NCI-H1694 treated with DMSO at 0.1 percent for 48 hours (cell line): Measurements from ENCODE around the gene SCAP.
A peak's percentile ranks its signal among the peaks of the same experiment; 100 is the strongest.
"Not testable (repeated sequence)": the region's sequence is repeated elsewhere in the genome, so short reads cannot be mapped to it uniquely, and the experiment has no call there.

Experiments used
- DNase-seq: peaks from one replicate; lab custom pipeline; 2025; lab: John Stamatoyannopoulos, UW

Gene SCAP

DNA sequence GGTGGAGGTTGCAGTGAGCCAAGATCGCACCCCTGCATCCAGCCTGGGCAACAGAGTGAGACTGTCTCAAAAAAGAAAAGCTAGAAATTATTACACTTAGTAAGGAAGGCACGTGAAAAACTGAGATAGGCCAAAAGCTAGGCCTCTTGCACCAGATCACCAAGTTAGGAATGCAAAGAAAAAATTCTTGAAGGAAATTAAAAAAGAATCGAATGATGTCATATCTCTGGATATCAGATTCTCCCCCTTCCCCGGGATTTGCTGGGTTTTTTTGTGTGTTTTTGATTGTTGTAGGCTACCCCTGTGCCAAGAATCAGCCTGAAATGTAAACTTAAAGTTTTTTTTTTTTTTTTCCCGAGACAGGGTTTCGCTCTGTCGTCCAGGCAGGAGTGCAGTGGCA lies 77.5 kb downstream of the SCAP start:
- no peak for DNase-seq

DNA sequence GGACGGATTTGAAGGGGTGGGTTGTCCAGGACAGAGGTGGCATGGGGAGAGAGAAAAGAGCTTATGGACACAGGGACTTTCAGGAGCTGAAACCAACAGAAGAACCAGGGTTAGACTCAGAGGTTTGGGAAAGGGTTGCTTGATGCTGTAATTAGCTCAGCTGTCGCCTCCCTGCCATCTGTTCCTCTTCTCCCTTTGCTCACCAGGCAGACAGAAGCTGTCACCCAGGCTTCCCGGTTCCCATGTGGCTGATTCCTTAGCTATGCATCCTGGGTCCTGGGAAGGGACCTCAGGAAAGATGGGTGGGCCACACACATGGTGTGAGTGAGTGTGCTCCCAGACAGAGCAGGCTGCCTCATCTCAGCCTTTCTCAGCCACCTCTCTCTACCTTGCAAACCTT lies 80.9 kb downstream of the SCAP start:
- peak; percentile 41 for DNase-seq

DNA sequence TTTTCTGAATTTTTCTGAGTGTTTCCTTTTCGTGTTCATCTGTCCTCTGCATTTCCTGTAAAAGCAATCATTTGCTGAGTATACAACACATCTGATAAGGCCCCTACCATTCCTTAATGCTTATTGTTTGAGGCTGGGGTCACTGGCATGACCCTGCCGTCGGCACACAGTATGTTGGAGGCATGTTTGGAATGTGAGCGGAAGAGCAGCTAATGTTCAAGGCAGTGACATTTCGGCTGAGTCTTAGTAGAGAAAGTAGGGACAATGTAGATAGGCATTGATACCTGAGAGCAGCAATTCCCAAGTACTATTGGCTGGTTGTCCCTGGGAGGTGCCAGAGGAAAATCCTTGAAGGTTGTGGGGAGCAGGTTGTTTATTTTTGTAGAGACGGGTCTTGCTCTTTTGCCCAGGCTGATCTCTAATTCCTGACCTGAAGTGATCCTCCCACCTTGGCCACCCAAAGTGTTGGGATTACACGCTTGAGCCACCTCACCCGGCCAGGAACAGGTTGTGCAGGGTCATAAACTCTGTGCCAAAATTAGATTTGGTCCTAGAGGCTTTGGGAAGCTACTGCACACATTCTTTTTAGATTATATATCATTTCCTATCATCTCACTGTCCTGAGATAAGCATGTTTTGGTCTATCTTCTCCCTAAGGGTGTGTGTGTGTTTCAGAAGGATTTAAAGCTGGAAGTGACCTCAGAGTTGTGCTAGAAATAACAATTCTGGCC lies 81.4 kb downstream of the SCAP start:
- no peak for DNase-seq

DNA sequence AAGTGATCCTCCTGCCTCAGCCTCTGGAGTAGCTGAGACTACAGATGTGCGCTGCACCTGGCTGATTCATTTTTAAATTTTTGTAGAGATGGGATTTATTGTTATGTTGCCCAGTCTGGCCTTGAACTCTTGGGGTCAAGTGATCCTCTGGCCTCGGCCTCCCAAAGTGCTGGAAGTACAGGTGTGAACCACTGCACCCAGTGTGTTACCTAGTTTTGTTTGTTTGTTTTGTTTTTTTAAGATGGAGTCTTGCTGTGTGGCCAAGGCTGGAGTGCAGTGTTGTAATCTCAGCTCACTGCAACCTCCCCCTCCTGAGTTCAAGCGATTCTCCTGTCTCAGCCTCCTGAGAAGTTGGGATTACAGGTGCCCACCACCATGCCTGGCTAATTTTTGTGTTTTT lies 82.8 kb downstream of the SCAP start:
- DNase-seq = no peak

- DNase-seq = no peak
Measured at GRCh38 chr3:47385796-47386195, 89.9 kb downstream of the SCAP start.

DNA sequence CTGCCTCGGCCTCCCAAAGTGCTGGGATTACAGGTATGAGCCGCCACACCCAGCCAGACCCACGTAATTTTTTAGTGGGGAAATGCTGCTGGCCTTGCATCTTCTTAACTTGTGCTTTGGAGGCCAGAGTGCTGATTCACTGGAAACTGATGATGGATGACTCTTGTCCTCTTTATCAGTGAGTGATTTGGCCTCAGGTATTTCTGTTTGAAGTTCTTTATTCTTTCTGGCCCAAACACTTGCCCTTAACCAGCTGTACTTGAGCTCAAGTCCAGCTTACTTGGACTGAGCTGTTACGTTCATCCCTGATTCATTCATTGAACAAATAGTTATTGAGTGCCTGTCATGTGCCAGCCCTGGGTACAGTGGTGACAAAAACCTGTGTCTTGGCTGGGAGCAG lies 90.7 kb downstream of the SCAP start:
- DNase-seq = no peak

GRCh38 chr3:47384425-47384824 lies 91.3 kb downstream of the SCAP start:
- no peak for DNase-seq

GRCh38 chr3:47381317-47382157 lies 94.2 kb downstream of the SCAP start:
- peak; percentile 32 for DNase-seq

DNA sequence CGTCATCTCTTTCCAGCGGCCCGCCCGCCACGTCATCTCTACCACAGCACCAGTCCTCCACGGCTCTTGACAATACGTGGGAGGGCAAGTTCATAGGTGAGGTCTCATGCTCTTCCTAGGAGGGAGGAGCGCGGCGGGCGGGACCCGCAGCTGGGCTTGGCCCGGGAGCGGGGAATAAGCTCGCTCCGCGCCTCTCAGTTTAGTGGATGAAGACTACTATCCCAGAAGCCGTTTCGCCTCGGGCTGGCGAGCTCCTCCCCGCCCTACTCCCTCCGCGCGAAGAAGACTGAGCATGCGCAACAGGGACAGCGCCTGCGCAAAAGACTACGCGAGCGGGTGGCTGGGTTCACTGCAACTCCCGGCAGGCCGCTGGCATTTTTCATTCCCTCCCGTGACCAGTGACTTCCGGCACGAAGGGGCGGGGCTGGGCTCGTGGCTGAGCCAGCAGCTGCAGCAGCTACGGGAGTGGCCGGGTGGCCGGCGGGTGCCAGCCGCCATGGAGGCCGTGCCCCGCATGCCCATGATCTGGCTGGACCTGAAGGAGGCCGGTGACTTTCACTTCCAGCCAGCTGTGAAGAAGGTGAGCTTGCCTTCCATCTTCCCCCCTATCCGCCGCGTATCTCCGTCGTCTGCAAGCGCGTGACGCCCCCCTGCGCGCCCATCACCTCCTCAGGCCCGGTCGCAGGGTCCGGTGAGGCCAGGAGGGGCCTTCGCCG lies 95.0 kb downstream of the SCAP start, which contains the start of gene PTPN23:
PTPN23 (plus strand) TSS at position 421 of the 716 bp plus-strand sequence; CDS start at position 497, 76 bp downstream.
- peak; percentile 85 for DNase-seq

- no peak for DNase-seq
Measured at GRCh38 chr3:47380026-47380600, 95.6 kb downstream of the SCAP start.

- DNase-seq = no peak
Measured at GRCh38 chr3:47379411-47379899, 96.3 kb downstream of the SCAP start.

DNA sequence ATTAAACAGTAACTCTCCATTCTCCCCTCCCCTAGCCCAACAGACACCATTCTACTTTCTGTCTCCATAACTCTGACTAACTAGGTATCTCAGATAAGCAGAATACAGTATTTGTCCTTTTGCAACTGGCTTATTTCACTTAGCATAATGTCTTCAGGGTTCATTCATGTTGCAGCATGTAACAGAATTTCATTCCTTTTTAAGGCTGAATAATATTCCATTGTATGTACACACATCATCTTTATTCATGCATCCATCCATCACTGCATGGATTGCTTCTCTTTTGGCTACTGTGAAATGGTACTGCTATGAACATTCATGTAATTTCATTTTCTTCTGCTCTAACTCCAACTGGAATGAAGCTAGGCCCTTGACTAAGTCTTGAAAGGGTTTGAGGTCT lies 96.9 kb downstream of the SCAP start:
- no peak for DNase-seq

GRCh38 chr3:47377186-47377585 lies 98.6 kb downstream of the SCAP start:
- no peak for DNase-seq

- no peak for DNase-seq
Measured at GRCh38 chr3:47376393-47376792, 99.3 kb downstream of the SCAP start.

DNA sequence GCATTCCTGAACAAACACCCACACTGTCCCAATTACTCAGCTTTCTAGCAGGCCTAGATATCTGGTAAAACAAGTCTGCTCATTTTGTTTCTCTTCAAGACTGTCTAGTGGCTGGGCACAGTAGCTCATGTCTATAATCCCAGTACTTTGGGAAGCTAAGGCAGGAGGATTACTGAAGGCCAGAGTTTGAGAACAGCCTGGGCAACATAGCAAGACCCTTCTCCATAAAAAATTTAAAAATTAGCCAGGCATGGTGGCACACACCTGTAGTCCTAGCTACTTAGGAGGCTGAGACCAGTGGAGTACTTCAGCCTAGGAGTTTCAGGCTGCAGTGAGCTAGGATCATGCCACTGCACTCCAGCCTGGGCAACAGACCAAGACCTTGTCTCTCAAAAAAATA lies 101.2 kb downstream of the SCAP start:
- no peak for DNase-seq

DNA sequence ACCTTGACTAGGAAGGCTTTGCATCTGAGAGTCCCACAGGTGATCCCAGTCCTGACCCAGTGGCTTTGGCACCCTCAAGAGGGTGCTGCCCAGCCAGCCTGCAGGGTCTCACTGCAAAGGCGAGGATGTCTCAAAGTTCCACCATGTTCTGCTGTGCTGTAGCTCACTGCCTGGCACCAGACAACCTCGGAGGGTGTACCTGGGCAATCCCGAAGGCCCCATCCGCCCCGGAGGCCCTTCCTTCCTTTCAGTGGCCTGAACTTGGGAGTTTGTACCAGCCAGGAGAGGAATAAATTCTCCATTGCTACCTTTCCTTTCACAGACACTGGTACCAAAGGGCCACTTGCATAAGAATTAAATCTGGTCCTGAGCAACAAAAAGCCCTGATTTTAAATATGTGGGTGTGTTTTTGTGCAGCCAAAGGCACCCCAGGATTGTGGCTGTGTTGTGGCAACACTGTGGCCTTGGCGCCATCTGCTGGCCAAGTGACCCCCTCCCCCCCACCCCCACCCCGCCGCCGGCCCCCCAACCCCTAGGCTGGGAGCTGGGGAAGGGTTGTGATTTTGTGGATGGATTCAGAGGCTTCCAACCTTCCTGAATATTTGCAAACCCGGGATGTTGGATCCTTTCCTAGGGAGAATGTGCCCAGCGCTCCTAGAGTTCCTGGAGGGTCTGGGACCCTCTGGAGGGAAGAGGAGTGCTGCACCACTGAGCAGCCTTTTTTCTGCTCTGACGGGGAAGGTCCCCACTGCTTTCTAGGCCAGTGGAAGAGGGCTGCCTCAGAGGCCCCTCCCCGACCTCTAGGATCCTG lies 104.6 kb downstream of the SCAP start:
- DNase-seq = no peak

DNA sequence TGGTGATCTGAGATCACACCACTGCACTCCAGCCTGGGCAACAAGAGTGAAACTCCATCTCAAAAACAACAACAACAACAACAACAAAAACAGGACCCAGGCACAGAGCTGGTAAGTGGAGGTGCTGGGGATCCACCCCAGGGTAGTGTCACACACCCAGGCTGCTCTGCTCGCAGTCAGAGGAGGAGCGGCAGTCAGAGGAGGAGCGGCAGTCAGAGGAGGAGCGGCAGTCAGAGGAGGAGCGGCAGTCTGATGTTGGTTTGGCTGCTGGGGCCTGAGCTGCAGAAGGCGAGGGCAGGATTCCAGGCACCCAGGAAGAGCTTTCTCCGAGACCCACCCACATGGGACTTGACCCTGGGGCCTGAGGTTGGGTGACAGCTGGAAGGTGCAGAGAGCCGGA lies 105.7 kb downstream of the SCAP start:
- DNase-seq = not testable (repeated sequence)

DNA sequence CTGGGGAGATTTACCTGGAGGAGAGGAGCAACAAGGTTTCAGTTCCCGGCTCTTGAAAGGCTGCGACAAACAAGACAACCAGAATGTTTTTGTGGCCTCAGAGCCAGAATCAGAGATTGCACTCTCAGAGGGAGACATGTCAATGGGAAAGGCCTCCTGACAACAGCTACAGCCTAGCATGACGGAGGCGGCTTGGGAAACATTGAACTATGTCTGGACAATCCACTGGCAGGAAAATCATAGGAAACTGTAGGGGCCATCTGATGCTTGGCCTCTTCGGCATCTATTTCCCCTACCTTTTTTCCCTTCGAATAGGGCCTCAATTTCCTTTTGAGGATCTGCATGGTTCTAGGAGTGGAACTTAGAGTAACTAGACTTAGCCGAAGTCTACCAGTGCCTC lies 108.1 kb downstream of the SCAP start:
- DNase-seq = no peak

- DNase-seq = no peak
Measured at GRCh38 chr3:47366833-47367232, 108.9 kb downstream of the SCAP start.

GRCh38 chr3:47365213-47366153 lies 110.3 kb downstream of the SCAP start:
- DNase-seq = no peak
